ENCODE data around the gene TPBGL. TPM values are rescaled to one million over a fixed set of nuclear protein-coding genes. Genes with fewer than 3 reads are reported as not detected.

TPBGL gene
- total RNA-seq, 1 donor from 2014 or later: 0.04 TPM

DNA sequence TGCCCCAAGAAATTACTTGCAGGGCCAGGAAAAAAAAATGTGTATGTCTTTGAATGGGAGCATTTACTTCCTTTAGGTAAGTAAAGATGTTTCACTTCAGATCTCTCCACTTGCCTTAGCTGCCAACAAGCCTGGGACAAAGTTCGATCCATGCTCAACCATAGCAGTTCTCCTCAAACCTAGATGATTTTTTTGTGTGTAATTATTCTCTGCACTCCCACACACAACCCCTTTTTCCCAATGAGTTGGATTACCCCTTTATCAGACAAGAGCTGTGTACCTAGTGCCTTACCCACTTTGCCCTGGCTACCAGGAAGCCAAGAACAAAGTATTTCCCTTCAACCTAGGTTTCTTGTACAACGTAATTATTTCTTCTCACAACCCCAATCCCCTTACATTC is 35.6 kb downstream of the TPBGL start:
- no peaks in the 10 kb centered on the region for H3K27me3 ChIP-seq (ENCODE audit: control insufficient read depth, insufficient read depth, low read length)
- H3K4me3 ChIP-seq (ENCODE audit: low read depth, low read length): no peak overlapping the region
- no peaks in the 10 kb centered on the region for H3K36me3 ChIP-seq (ENCODE audit: control insufficient read depth, insufficient read depth, low read length)
- no peak for TF ChIP-seq CTCF (IDR thresholded peaks at IDR 0.05; ENCODE audit: insufficient read depth, low read length, poor library complexity, severe bottlenecking)
- DNase-seq (ENCODE audit: low read depth): no peak

- Histone ChIP-seq H3K27me3 (ENCODE audit: control insufficient read depth, insufficient read depth, low read length) (no peaks in the 10 kb centered on the region), H3K4me3 (ENCODE audit: low read depth, low read length) (no peak overlapping the region), H3K36me3 (ENCODE audit: control insufficient read depth, insufficient read depth, low read length) (no peaks in the 10 kb centered on the region)
- no peak for TF ChIP-seq CTCF (IDR thresholded peaks at IDR 0.05; ENCODE audit: insufficient read depth, low read length, poor library complexity, severe bottlenecking)
- DNase-seq (ENCODE audit: low read depth): no peak
Measured at GRCh38 chr11:75276686-75277085, 36.1 kb downstream of the TPBGL start.

DNA sequence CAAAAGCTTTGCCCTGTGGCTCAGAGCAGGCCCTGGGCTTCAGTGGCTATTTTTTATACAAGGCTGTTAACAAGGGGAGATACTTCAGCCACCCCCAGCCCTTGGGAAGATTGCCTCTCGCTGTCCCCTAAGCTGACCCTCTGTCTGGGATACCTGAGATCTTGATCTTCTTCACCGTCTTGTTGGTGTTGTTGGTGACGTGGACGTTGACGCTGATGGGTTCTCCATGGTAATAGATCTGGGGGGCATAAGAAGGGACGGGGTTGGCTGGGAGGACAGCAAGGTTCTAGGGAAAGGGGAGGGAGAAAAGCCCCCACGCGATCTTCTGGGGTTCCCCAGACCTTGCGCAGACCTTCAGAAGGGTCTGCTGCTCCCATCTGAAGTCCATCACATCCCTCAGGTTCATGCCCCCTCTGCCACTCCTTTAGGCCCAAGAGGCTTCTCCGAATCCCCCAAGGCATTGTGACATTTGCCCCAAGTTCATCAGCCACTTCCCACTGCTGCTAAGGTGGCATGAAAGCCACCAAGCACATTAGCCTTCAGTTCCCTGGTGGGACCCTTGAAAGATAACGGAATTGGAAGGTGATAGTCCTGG is 36.7 kb downstream of the TPBGL start:
- no peak for TF ChIP-seq CTCF (IDR thresholded peaks at IDR 0.05; ENCODE audit: insufficient read depth, low read length, poor library complexity, severe bottlenecking)
- no peaks in the 10 kb centered on the region for H3K27me3 ChIP-seq (ENCODE audit: control insufficient read depth, insufficient read depth, low read length)
- H3K4me3 ChIP-seq (ENCODE audit: low read depth, low read length): no peak overlapping the region
- H3K36me3 ChIP-seq (ENCODE audit: control insufficient read depth, insufficient read depth, low read length): no peaks in the 10 kb centered on the region
- DNase-seq (ENCODE audit: low read depth): no peak

GRCh38 chr11:75277991-75278790 is 37.6 kb downstream of the TPBGL start:
- no peak for DNase-seq (ENCODE audit: low read depth)

DNA sequence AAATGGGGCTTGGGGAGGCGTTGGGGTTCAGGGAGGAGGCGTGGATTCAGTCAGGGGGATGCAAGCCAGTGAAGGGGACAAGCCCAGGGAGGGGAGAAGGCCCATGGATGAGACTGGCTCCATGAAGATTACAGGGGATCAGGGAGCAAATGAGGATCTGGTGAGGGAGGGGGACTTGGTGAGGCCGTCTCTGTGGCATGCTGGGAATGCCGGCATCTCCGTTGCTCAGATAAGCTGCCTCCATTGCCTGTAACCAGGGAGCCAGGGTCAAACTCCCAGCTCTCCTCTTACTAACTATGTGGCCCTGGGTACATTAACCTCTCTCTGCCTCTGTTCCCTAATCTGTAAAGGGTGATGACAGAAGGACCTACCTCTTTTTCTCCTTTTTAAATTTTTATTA is 38.7 kb downstream of the TPBGL start:
- no peak for DNase-seq (ENCODE audit: low read depth)

More at GRCh38 chr11:75277991-75278790, 37.6 kb downstream of the TPBGL start:
- no peak for TF ChIP-seq CTCF (IDR thresholded peaks at IDR 0.05; ENCODE audit: insufficient read depth, low read length, poor library complexity, severe bottlenecking)
- H3K4me3 ChIP-seq (ENCODE audit: low read depth, low read length): no peak overlapping the region
- H3K27me3 ChIP-seq (ENCODE audit: control insufficient read depth, insufficient read depth, low read length): no peaks in the 10 kb centered on the region
- H3K36me3 ChIP-seq (ENCODE audit: control insufficient read depth, insufficient read depth, low read length): no peaks in the 10 kb centered on the region

More for the DNA sequence above, 38.7 kb downstream of the TPBGL start:
- H3K4me3 ChIP-seq (ENCODE audit: low read depth, low read length): no peak overlapping the region
- H3K36me3 ChIP-seq (ENCODE audit: control insufficient read depth, insufficient read depth, low read length): no peaks in the 10 kb centered on the region
- no peak for TF ChIP-seq CTCF (IDR thresholded peaks at IDR 0.05; ENCODE audit: insufficient read depth, low read length, poor library complexity, severe bottlenecking)
- no peaks in the 10 kb centered on the region for H3K27me3 ChIP-seq (ENCODE audit: control insufficient read depth, insufficient read depth, low read length)

Data from kidney epithelial cell (primary cell).